Dedifferentiated amniotic fluid mesenchymal stem cell (primary cell): Measurements from ENCODE around the gene PXT1.
A peak's percentile ranks its signal among the peaks of the same experiment; 100 is the strongest.
"Not testable (repeated sequence)": the region's sequence is repeated elsewhere in the genome, so short reads cannot be mapped to it uniquely, and the experiment has no call there.

Source experiments
- DNase-seq: peaks from one replicate; pipeline ENCODE4 v3.0.0-alpha.2; 2016; ENCODE audit errors: extremely low spot score

PXT1 gene

GRCh38 chr6:36443471-36444428 lies 1.1 kb upstream of the PXT1 start:
- no peak for DNase-seq

- DNase-seq = no peak
Observed at GRCh38 chr6:36442103-36442670, 467 bp downstream of the PXT1 start.

- DNase-seq = peak; percentile 97
Observed at GRCh38 chr6:36441307-36441894, 1.3 kb downstream of the PXT1 start.

GRCh38 chr6:36436466-36436865 lies 6.2 kb downstream of the PXT1 start:
- peak; percentile 41 for DNase-seq

GRCh38 chr6:36432151-36432671 lies 10.4 kb downstream of the PXT1 start:
- DNase-seq = no peak

GRCh38 chr6:36431197-36431596 lies 11.5 kb downstream of the PXT1 start:
- DNase-seq = no peak

GRCh38 chr6:36430351-36430750 lies 12.3 kb downstream of the PXT1 start:
- no peak for DNase-seq

GRCh38 chr6:36428911-36429310 lies 13.7 kb downstream of the PXT1 start:
- DNase-seq = no peak

- DNase-seq = no peak
Observed at GRCh38 chr6:36426622-36427021, 16.0 kb downstream of the PXT1 start.

GRCh38 chr6:36423101-36423824 lies 19.4 kb downstream of the PXT1 start:
- DNase-seq = peak; percentile 98

GRCh38 chr6:36422714-36423100 lies 19.9 kb downstream of the PXT1 start:
- no peak for DNase-seq

- no peak for DNase-seq
Observed at GRCh38 chr6:36419310-36419709, 23.3 kb downstream of the PXT1 start.

- no peak for DNase-seq
Observed at GRCh38 chr6:36418558-36418957, 24.1 kb downstream of the PXT1 start.

- no peak for DNase-seq
Observed at GRCh38 chr6:36414481-36414880, 28.2 kb downstream of the PXT1 start.

GRCh38 chr6:36413489-36414480 lies 28.9 kb downstream of the PXT1 start:
- no peak for DNase-seq

GRCh38 chr6:36409718-36410117 lies 32.9 kb downstream of the PXT1 start:
- not testable (repeated sequence) for DNase-seq

- no peak for DNase-seq
Observed at GRCh38 chr6:36404164-36404563, 38.5 kb downstream of the PXT1 start.

- no peak for DNase-seq
Observed at GRCh38 chr6:36402481-36402880, 40.2 kb downstream of the PXT1 start.

- DNase-seq = no peak
Observed at GRCh38 chr6:36399970-36400369, 42.7 kb downstream of the PXT1 start.

- no peak for DNase-seq
Observed at GRCh38 chr6:36392621-36393020, 50.0 kb downstream of the PXT1 start.

GRCh38 chr6:36389353-36389752 lies 53.3 kb downstream of the PXT1 start:
- no peak for DNase-seq
